Keratinocyte (primary cell): ENCODE data around the gene MIPOL1. TPM values are rescaled to one million over a fixed set of nuclear protein-coding genes. Genes with fewer than 3 reads are reported as not detected.

Source experiments
- DNase-seq: peaks from one replicate; pipeline ENCODE4 v3.0.0-alpha.2; 2011; ENCODE audit warnings: low read depth, missing footprints, low spot score
- FAIRE-seq: peaks from 2 replicates; lab custom pipeline; 2011; peaks lifted over from hg19 to GRCh38; lab: Jason Lieb, UNC
- H2AFZ ChIP-seq: 2 replicates; pipeline ENCODE4 v1.6.0; 2012; ENCODE audit warnings: low read length, control low read depth, inconsistent platforms; ENCODE audit not compliant: control insufficient read depth
- H3K27ac ChIP-seq: 2 replicates; pipeline ENCODE4 v1.5.1; 2011; ENCODE audit warnings: low read length; ENCODE audit not compliant: control insufficient read depth, insufficient read depth
- H3K27me3 ChIP-seq: 3 replicates; pipeline ENCODE4 v1.6.0; 2011; ENCODE audit warnings: low read length; ENCODE audit not compliant: control insufficient read depth, insufficient read depth; ENCODE audit errors: extremely low read depth
- H3K36me3 ChIP-seq, 2 experiments: 2 replicates in 1 of 2; 3 replicates in 1 of 2; pipeline ENCODE4 v1.5.1; 2011; ENCODE audit warnings: low read length in 2 of 2, mild to moderate bottlenecking in 1 of 2; ENCODE audit not compliant: control insufficient read depth in 2 of 2, insufficient read depth in 2 of 2; ENCODE audit errors: extremely low read depth in 1 of 2
- H3K4me1 ChIP-seq: 3 replicates; pipeline ENCODE4 v1.5.1; 2011; ENCODE audit warnings: low read length; ENCODE audit not compliant: control insufficient read depth, insufficient read depth; ENCODE audit errors: extremely low read depth
- H3K4me2 ChIP-seq: 3 replicates; pipeline ENCODE4 v1.6.0; 2011; ENCODE audit warnings: low read depth, low read length; ENCODE audit not compliant: control insufficient read depth, insufficient read depth; ENCODE audit errors: extremely low read depth
- H3K4me3 ChIP-seq, 3 experiments: fragments of 200-600 bp in 1 of 3; sonication (generic) in 1 of 3; 2 replicates in 2 of 3; 3 replicates in 1 of 3; pipeline ENCODE4 v1.5.1; 2011 to 2016; ENCODE audit warnings: low read length in 3 of 3, mild to moderate bottlenecking in 3 of 3, control low read depth in 2 of 3, inconsistent platforms in 1 of 3, low read depth in 1 of 3, mixed read lengths in 1 of 3, mixed run types in 1 of 3, moderate library complexity in 1 of 3; ENCODE audit not compliant: control insufficient read depth in 2 of 3, insufficient read depth in 2 of 3; ENCODE audit errors: extremely low read depth in 1 of 3
- H3K79me2 ChIP-seq: 2 replicates; pipeline ENCODE4 v1.6.0; 2012; ENCODE audit warnings: low read length; ENCODE audit not compliant: control insufficient read depth, insufficient read depth
- H3K9ac ChIP-seq: 3 replicates; pipeline ENCODE4 v1.6.0; 2011; ENCODE audit warnings: low read length; ENCODE audit not compliant: control insufficient read depth, insufficient read depth; ENCODE audit errors: extremely low read depth
- H3K9me1 ChIP-seq: 3 replicates; pipeline ENCODE4 v1.6.0; 2011; ENCODE audit warnings: low read length; ENCODE audit not compliant: control insufficient read depth, insufficient read depth; ENCODE audit errors: extremely low read depth
- H3K9me3 ChIP-seq: 2 replicates; pipeline ENCODE4 v1.5.1; 2012; ENCODE audit warnings: low read depth, low read length; ENCODE audit not compliant: control insufficient read depth
- H4K20me1 ChIP-seq: 3 replicates; pipeline ENCODE4 v1.6.0; 2011; ENCODE audit warnings: low read length; ENCODE audit not compliant: control insufficient read depth, insufficient read depth; ENCODE audit errors: extremely low read depth
- EZH2 ChIP-seq: IDR thresholded peaks from one replicate; pipeline ENCODE4 v1.6.1; 2012; ENCODE audit warnings: inconsistent platforms, mild to moderate bottlenecking, low read length, moderate library complexity
- dilution Hi-C: fragments of 300-500 bp; cut with MboI; formaldehyde crosslinking; loops from one replicate; pipeline ENCODE4 v1.7.0; 2020; ENCODE audit warnings: low sequenced_read_pairs; ENCODE audit not compliant: extremely low pct_ligation_motif_present
- polyA plus RNA-seq, 5 experiments: library from polyadenylated mRNA; depleted of rRNA in 3 of 5; stranded (reverse) in 3 of 5; stranded (forward) in 1 of 5; unstranded in 1 of 5; fragments of >200 nt; gene quantifications; 1 replicate in 1 of 5; 2 replicates in 3 of 5; 3 replicates in 1 of 5; pipeline versions ENCODE4 v1.2.1 to v1.2.3, GENCODE V29; 2011 to 2012; ENCODE audit warnings: missing spikeins in 2 of 5, low read depth in 1 of 5, low replicate concordance in 1 of 5
- TF ChIP-seq, protein P1 (sequence below), 3 experiments: IDR thresholded peaks in 1 of 3; conservative IDR thresholded peaks in 1 of 3; optimal IDR thresholded peaks in 1 of 3; 2 replicates in 2 of 3; 3 replicates in 1 of 3; pipeline versions ENCODE3 to v1.5.1; 2011; ENCODE audit warnings: low read length in 3 of 3, mild to moderate bottlenecking in 3 of 3, moderate library complexity in 2 of 3, control low read depth in 1 of 3, inconsistent platforms in 1 of 3; ENCODE audit not compliant: insufficient read depth in 2 of 3; ENCODE audit errors: extremely low read depth in 1 of 3

The MIPOL1 gene
- polyA plus RNA-seq, 1 donor (not counting 4 experiments of a cell fraction or from before 2014, with no cell fraction given) = 10.9 TPM

DNA sequence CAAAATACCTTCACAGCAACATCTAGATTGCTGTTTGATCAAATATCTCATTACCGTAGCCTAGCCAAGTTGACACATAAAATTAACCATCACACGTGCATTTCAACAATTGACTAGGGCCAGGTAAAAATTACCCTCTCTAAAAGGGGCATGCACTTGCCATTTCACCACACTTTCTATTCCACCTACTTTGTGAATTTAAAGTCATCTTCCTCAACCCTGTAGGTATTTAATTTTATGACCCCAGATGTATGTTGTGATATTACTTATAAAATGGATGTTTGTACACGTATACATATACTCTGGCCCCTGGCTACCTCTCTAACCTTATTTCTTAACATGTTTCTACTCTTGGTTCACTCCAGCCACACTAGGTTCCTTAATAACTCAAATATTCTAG, 237.1 kb downstream of the MIPOL1 start:
- no peak for FAIRE-seq
- dilution Hi-C loops = no loop called here

DNA sequence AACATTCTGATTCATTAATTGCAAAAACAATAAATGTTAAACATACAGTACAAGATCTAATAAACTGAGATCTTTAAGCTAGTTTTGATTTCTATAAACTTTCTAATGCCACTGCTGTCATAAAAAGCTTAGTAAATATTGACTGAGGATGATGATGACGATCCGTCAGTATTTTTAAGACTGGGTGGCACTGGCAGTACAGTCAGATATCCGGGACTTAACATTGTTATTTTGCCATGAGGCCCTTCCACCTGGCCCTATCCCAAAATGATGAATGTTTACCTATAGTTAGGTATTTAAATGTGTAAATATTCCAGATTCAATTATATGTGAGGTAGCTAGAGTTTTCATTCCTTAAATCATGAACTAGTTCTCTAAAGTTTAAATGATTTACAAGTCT, 238.8 kb downstream of the MIPOL1 start:
- Histone ChIP-seq H3K4me1 (no peaks in the 10 kb centered on the region), H3K9me1 (no peaks in the 10 kb centered on the region), H3K79me2 (no peaks in the 10 kb centered on the region), H3K9me3 (no peaks in the 10 kb centered on the region), H3K27me3 (no peaks in the 10 kb centered on the region), H3K4me2 (no peak overlapping the region), H3K4me3 (no peak overlapping the region), H3K27ac (no peak overlapping the region), H4K20me1 (no peaks in the 10 kb centered on the region), H3K9ac (no peak overlapping the region), H3K36me3 (no peaks in the 10 kb centered on the region), H2AFZ (no peak overlapping the region)
- no peak for FAIRE-seq
- DNase-seq = no peak
- TF ChIP-seq, protein P1, sequence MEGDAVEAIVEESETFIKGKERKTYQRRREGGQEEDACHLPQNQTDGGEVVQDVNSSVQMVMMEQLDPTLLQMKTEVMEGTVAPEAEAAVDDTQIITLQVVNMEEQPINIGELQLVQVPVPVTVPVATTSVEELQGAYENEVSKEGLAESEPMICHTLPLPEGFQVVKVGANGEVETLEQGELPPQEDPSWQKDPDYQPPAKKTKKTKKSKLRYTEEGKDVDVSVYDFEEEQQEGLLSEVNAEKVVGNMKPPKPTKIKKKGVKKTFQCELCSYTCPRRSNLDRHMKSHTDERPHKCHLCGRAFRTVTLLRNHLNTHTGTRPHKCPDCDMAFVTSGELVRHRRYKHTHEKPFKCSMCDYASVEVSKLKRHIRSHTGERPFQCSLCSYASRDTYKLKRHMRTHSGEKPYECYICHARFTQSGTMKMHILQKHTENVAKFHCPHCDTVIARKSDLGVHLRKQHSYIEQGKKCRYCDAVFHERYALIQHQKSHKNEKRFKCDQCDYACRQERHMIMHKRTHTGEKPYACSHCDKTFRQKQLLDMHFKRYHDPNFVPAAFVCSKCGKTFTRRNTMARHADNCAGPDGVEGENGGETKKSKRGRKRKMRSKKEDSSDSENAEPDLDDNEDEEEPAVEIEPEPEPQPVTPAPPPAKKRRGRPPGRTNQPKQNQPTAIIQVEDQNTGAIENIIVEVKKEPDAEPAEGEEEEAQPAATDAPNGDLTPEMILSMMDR (optimal IDR thresholded peaks at IDR 0.05 in 1 of 3, IDR thresholded peaks at IDR 0.05 in 1 of 3, conservative IDR thresholded peaks at IDR 0.05 in 1 of 3; ENCODE audit: extremely low read depth in 1 of 3, insufficient read depth in 2 of 3, low read length in 3 of 3) = no peak
- no peak for TF ChIP-seq EZH2
- dilution Hi-C loops = no loop called here

More for the DNA sequence above, 237.1 kb downstream of the MIPOL1 start:
- TF ChIP-seq, protein P1 (optimal IDR thresholded peaks at IDR 0.05 in 1 of 3, IDR thresholded peaks at IDR 0.05 in 1 of 3, conservative IDR thresholded peaks at IDR 0.05 in 1 of 3; ENCODE audit: extremely low read depth in 1 of 3, insufficient read depth in 2 of 3, low read length in 3 of 3) = no peak
- no peak for TF ChIP-seq EZH2
- no peaks in the 10 kb centered on the region for H3K9me1 ChIP-seq
- no peak overlapping the region for H3K4me3 ChIP-seq
- H3K4me2 ChIP-seq = no peak overlapping the region
- no peaks in the 10 kb centered on the region for H3K9me3 ChIP-seq
- H4K20me1 ChIP-seq = no peaks in the 10 kb centered on the region
- H3K36me3 ChIP-seq = no peaks in the 10 kb centered on the region
- no peaks in the 10 kb centered on the region for H3K27me3 ChIP-seq
- no peak overlapping the region for H3K27ac ChIP-seq
- no peaks in the 10 kb centered on the region for H3K4me1 ChIP-seq
- no peak overlapping the region for H2AFZ ChIP-seq
- no peak for DNase-seq
- H3K9ac ChIP-seq = no peak overlapping the region
- H3K79me2 ChIP-seq = no peaks in the 10 kb centered on the region
